Muscle layer of colon (tissue), 2 donors: Measurements from ENCODE around the gene POC1A.
"Not testable (repeated sequence)": the region's sequence is repeated elsewhere in the genome, so short reads cannot be mapped to it uniquely, and the experiment has no call there.

Experiments
- H3K27ac ChIP-seq: one replicate; pipeline ENCODE4 v1.7.0; 2013; ENCODE audit warnings: low read depth, mild to moderate bottlenecking, low read length, moderate library complexity
- H3K27me3 ChIP-seq, 2 donors: one replicate each; pipeline ENCODE4 v1.7.0; 2013; ENCODE audit warnings: low read length in 2 of 2, mild to moderate bottlenecking in 2 of 2; ENCODE audit not compliant: insufficient read depth in 2 of 2, control insufficient read depth in 1 of 2
- H3K36me3 ChIP-seq: one replicate; pipeline ENCODE4 v1.7.0; 2013; ENCODE audit warnings: mild to moderate bottlenecking, low read length; ENCODE audit not compliant: insufficient read depth
- H3K4me1 ChIP-seq: one replicate; pipeline ENCODE4 v1.7.0; 2013; ENCODE audit warnings: mild to moderate bottlenecking, low read length; ENCODE audit not compliant: insufficient read depth
- H3K4me3 ChIP-seq, 2 donors: one replicate each; pipeline ENCODE4 v1.7.0; 2013; ENCODE audit warnings: low read length in 2 of 2, low read depth in 1 of 2, mild to moderate bottlenecking in 1 of 2, moderate library complexity in 1 of 2
- H3K9ac ChIP-seq: one replicate; pipeline ENCODE4 v1.7.0; 2013; ENCODE audit warnings: low read length
- H3K9me3 ChIP-seq: one replicate; pipeline ENCODE4 v1.7.0; 2013; ENCODE audit warnings: mild to moderate bottlenecking, low read length
- donor health status: abdominal sarcoma.
- donor health status: Adenocarcinoma of cecum.

POC1A gene

GRCh38 chr3:52034212-52034611, 120.0 kb downstream of the POC1A start:
- Histone ChIP-seq H3K9ac (no peak overlapping the region), H3K36me3 (no peaks in the 10 kb centered on the region), H3K9me3 (no peaks in the 10 kb centered on the region), H3K27ac (no peak overlapping the region), H3K27me3 (no peaks in the 10 kb centered on the region), H3K4me3 (no peak overlapping the region), H3K4me1 (no peaks in the 10 kb centered on the region)

- H3K9me3 ChIP-seq, H3K27ac ChIP-seq, H3K36me3 ChIP-seq, H3K4me1 ChIP-seq, H3K9ac ChIP-seq, H3K4me3 ChIP-seq, H3K27me3 ChIP-seq: not testable (repeated sequence)
Measured at GRCh38 chr3:52033748-52034147, 120.5 kb downstream of the POC1A start.

- H3K4me1 ChIP-seq = no peaks in the 10 kb centered on the region
- H3K4me3 ChIP-seq = no peak overlapping the region
- no peak overlapping the region for H3K9ac ChIP-seq
- H3K36me3 ChIP-seq = no peaks in the 10 kb centered on the region
- H3K27me3 ChIP-seq = no peaks in the 10 kb centered on the region
- no peaks in the 10 kb centered on the region for H3K9me3 ChIP-seq
- H3K27ac ChIP-seq = no peak overlapping the region
Measured at GRCh38 chr3:52032702-52033408, 121.4 kb downstream of the POC1A start.

GRCh38 chr3:52031896-52032295, 122.3 kb downstream of the POC1A start:
- Histone ChIP-seq H3K36me3 (no peaks in the 10 kb centered on the region), H3K4me1 (no peaks in the 10 kb centered on the region), H3K27me3 (no peaks in the 10 kb centered on the region), H3K9me3 (no peaks in the 10 kb centered on the region), H3K27ac (no peak overlapping the region), H3K4me3 (no peak overlapping the region), H3K9ac (no peak overlapping the region)

GRCh38 chr3:52030714-52031310, 123.4 kb downstream of the POC1A start:
- Histone ChIP-seq H3K9ac (no peak overlapping the region), H3K27ac (no peak overlapping the region), H3K27me3 (no peaks in the 10 kb centered on the region), H3K36me3 (no peaks in the 10 kb centered on the region), H3K4me1 (no peaks in the 10 kb centered on the region), H3K4me3 (no peak overlapping the region), H3K9me3 (no peaks in the 10 kb centered on the region)

GRCh38 chr3:52029535-52029934, 124.7 kb downstream of the POC1A start:
- no peaks in the 10 kb centered on the region for H3K9me3 ChIP-seq
- H3K27me3 ChIP-seq = no peaks in the 10 kb centered on the region
- no peaks in the 10 kb centered on the region for H3K4me1 ChIP-seq
- no peak overlapping the region for H3K4me3 ChIP-seq
- H3K9ac ChIP-seq = no peak overlapping the region
- H3K27ac ChIP-seq = no peak overlapping the region
- H3K36me3 ChIP-seq = no peaks in the 10 kb centered on the region

- no peak overlapping the region for H3K4me3 ChIP-seq
- no peaks in the 10 kb centered on the region for H3K36me3 ChIP-seq
- H3K27ac ChIP-seq = no peak overlapping the region
- no peak overlapping the region for H3K9ac ChIP-seq
- no peaks in the 10 kb centered on the region for H3K27me3 ChIP-seq
- H3K9me3 ChIP-seq = no peaks in the 10 kb centered on the region
- no peaks in the 10 kb centered on the region for H3K4me1 ChIP-seq
Measured at GRCh38 chr3:52029053-52029452, 125.2 kb downstream of the POC1A start.

- no peak overlapping the region for H3K27ac ChIP-seq
- H3K4me3 ChIP-seq = no peak overlapping the region
- no peaks in the 10 kb centered on the region for H3K4me1 ChIP-seq
- no peaks in the 10 kb centered on the region for H3K36me3 ChIP-seq
- H3K27me3 ChIP-seq = no peaks in the 10 kb centered on the region
- no peak overlapping the region for H3K9ac ChIP-seq
- H3K9me3 ChIP-seq = no peaks in the 10 kb centered on the region
Measured at GRCh38 chr3:52028572-52028971, 125.7 kb downstream of the POC1A start.

GRCh38 chr3:52026041-52026440, 128.2 kb downstream of the POC1A start:
- H3K4me1 ChIP-seq = no peaks in the 10 kb centered on the region
- H3K27me3 ChIP-seq = no peaks in the 10 kb centered on the region
- no peaks in the 10 kb centered on the region for H3K9me3 ChIP-seq
- H3K9ac ChIP-seq = no peak overlapping the region
- no peaks in the 10 kb centered on the region for H3K36me3 ChIP-seq
- no peak overlapping the region for H3K4me3 ChIP-seq
- no peak overlapping the region for H3K27ac ChIP-seq

GRCh38 chr3:52025453-52025852, 128.8 kb downstream of the POC1A start:
- Histone ChIP-seq H3K36me3 (no peaks in the 10 kb centered on the region), H3K4me1 (no peaks in the 10 kb centered on the region), H3K27ac (no peak overlapping the region), H3K9me3 (no peaks in the 10 kb centered on the region), H3K4me3 (no peak overlapping the region), H3K27me3 (no peaks in the 10 kb centered on the region), H3K9ac (no peak overlapping the region)
